Measurements from ENCODE around the gene VWC2.
A peak's percentile ranks its signal among the peaks of the same experiment; 100 is the strongest.
"Not testable (repeated sequence)": the region's sequence is repeated elsewhere in the genome, so short reads cannot be mapped to it uniquely, and the experiment has no call there.

VWC2 gene

DNA sequence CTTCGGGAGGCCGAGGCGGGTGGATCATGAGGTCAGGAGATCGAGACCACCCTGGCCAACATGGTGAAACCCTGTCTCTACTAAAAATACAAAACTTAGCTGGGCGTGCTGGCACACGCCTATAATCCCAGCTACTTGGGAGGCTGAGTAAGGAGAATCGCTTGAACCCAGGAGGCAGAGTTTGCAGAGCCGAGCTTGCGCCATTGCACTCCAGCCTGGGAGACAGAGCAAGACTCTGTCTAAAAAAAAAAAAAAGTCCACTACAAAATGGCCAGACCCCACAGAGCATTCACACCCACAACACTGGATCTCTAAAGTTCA, 78.1 kb downstream of the VWC2 start:
- not testable (repeated sequence) for DNase-seq (ENCODE audit: low read depth)

DNA sequence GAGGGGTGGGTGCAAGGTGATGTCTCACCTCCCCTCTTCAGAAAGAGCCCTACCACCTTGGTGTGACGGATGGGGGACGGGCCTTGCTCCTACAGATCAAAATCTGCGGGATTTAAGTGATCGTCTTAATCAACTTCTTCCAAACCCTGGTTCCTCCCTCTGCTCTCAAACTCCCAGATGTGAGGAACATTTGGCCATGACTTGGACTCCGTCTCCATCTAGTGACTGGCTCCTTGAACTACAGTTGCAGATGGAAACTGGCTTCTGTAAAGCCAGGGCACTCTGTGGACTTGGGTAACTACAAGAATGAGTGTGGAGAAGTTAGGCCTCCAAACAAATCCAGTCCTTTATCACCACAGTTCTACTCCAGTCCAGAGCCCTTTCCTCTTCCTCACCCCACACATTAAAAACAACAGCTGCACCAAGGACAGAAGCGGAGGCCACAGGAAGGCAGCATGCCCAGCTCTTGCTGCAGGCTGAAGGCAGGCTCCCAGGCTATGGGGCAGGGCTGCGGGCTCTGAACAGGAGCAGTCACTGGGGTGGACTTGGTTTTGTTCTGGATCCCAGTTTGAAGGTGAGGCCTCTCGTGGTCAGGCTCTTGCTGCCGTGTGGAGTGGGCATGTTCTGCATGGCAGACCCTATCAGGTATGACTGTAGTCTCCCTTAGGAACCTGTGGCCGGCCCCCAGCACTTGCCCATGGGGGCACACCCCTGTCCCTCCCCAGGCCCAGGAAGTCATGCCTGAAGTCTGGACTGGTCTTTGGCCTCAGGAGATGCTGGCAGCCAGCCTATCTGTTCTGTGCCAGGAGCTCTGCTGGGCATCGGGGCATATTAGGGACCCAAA, 79.4 kb downstream of the VWC2 start:
- peak; percentile 10 for DNase-seq (ENCODE audit: low read depth)

DNA sequence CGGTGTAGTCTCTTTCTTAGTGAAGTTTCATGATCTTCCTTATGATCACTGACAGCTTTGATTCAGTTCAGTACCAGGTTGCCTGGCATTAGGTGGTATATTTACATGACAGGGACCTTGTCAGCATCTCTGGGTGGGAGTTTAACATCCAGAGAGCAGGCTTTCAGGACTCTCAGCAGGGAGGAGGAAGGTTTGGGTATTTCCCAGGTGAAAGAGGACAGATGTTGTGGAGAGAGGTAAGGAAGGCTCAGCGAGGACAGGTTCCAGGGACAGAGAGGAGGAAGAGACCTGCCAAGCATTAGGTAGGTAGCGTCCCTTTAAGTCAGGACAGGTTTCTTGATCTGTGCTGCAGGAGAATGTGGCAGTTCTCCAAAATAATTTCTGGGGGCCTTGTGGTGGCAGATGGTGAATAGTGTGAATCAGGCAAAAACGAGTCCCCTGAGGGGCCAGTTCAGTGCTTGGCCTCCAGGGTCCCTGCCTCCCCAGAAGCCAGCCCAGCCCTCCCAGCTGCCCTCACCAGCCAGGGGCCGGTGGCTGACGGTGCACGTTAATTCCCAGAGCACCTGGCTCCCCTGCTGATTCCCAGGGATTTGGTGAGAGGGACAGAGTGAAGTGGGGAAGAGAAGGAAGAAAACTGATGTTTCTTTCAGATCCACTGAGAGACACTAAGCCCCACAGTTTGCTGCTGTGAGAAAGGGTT, 82.0 kb downstream of the VWC2 start:
- no peak for DNase-seq (ENCODE audit: low read depth)

DNA sequence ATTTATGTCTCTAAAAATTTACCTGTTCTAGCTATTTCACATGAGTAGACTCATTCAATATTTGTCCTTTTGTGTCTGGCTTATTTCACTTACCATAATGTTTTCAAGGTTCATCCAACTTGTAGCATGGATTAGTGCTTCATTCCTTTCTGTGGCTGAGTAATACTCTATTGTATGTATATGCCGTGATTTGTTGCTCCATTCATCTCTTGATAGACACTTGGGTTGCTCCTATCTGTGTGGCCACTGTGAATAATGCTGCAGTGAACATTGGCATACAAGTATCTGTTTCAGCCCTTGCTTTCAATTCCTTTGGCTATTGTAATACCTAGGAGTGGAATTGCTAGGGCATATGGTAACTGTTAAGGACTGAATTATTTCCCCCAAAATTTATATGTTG, 86.9 kb downstream of the VWC2 start:
- no peak for DNase-seq (ENCODE audit: low read depth)

DNA sequence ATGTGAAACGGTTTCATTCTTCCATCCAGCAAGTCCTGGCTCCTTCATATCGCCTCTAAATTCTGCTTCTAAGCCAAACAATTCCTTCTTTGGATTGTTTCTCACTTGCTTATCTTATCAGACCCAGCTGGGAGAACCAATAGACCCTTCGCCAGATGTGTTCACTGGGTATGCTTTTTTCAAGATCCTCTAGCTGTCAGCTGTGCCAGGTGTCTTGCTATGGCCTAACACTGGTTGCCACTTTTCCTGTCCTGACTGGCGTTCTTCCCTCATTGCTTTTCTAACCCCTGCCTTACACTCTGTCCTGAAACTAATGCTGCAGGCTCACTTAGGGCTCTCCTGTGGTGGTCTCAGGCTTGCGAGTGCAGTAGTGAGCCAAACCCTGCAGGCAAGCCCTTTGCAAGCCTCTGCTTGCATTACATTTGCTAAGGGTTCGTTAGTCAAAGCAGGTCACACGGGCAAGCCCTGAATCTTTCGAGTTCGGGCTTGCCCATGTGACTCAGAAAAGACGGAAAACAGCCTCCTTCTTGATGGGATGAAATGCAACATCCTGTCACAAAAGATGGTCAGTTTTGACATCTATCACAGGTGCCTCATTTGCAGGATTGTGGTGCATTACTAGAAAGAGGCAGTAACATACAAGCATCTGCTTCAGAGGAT, 92.8 kb downstream of the VWC2 start:
- no peak for DNase-seq (ENCODE audit: low read depth)

DNA sequence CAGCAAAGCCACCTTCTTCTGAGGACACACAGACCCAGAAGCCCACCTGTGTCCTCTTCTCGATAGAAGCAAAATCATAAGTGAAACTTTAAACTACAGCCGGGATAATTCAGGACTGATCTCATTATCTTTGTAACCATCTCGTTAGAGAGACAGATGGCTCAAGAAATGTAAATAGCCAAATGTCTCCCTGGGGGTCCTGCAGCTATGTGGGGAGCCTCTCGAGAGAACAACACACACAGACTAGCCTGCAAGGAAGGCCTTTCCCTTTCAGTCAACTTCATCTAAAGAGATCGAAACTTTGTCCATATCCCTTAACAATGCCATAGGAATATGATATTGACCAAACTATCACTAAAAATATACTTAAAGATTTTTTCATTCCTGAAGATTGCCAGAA, 93.5 kb downstream of the VWC2 start:
- DNase-seq (ENCODE audit: low read depth) = no peak

DNA sequence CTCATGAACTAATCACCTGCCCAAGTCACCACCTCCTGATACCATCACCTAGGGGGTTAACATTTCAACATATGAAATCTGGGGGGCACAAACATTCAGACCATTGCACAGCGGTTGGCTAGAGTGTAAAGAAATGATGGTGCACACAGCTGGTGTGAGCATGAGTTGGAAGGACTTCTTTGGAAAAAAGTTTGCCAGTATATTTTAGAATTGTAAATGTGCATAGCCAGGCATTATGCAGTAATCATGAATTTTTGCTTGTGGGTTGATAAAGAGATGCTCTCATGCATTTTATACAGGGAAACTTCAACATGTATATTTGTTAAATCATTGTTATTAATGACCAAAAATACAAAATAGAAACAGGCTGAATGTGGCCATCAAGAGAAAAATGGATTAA, 100.0 kb downstream of the VWC2 start:
- no peak for DNase-seq (ENCODE audit: low read depth)

DNA sequence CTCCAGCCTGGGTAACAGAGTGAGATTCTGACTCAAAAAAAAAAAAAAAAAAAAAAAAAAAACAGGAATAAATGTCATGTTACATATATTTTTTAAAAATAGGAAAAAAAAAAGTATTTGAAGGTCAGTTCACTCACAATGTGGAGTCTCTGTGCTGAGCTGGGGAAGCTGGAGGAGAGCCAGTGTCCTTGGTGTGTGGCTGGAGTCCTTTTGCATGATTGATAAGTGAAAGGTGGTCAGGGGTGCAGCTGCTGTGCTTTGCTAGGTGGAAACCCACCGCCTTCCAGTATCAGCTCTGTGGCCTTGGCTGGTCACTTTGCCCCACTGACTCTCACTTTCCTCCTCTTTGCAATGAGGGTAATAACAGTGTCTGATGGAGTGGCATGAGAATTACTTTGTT, 101.9 kb downstream of the VWC2 start:
- no peak for DNase-seq (ENCODE audit: low read depth)

DNA sequence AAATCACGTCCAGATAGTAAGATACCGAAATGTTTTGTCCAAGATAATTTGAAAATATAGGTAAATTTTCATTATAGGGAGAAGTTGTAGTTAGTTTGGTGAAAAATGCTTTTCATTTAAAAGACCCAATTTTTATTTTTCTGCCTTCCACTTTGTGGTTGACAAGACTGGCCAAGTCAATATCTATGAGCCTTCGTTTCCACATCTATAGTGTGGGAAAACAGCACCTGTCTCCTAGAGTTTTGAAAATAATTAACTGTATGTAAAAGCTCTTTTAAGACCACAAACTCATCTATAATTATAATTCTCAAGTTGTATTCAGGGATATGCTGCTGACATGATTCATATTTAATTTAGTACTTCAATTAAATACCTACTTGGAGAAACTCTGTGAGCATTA, 102.8 kb downstream of the VWC2 start:
- DNase-seq (ENCODE audit: low read depth) = no peak

DNA sequence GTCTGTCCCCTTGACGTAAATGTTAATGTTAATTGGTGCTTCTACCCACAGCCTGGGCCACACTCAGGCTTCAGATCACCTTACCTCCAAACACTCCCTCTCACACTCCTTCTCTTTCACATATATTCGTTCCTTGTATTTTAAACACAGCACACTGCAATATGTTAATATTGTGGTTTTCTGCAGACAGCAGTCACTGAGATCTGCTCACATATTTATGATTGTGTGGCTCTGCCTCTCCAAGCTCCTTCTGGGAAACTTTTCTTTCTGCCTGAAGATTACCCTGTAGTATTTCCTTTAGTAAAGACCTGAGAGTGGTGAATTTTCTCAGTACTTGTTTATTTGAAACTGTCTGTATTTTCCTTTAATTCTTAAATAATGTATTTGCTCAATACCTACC, 104.7 kb downstream of the VWC2 start:
- DNase-seq (ENCODE audit: low read depth) = no peak

DNA sequence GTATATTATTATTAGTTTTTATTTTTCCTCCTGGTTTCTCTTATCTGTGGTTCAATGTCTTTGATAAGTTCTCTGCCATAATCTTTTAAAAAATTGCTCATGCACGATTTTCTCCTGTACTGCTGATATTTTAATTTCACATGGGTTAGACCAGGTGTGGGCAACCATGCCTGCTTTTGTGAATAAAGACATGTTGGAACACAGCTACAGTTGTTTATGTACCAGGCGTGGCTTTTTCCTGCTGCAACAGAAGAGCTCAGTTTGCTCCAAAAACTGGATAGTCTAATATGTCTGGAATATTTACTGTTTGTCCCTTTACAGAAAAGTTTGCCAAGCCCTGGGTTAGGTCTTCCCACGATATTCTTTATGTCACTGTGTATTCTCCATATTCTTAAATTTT, 105.2 kb downstream of the VWC2 start:
- DNase-seq (ENCODE audit: low read depth) = no peak

DNA sequence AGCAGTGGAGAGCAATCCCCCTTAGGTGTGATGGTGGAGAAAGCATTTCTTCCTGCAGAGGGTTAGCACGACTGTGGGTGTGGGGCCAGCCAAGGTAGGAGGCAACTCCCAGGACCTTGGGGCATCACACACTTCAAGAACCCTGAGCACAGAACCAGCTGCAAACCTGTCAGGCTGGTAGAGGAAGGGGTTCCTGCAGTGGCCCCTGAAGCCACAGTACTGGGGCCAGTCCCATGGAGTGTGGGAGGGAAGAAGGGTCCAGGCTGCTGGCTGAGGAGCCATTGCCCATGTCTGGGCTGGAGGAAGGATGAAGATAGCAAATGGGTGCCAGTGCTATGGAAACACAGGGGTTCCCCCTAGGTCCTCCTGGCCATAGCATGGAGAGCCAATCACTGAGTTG, 110.5 kb downstream of the VWC2 start:
- DNase-seq (ENCODE audit: low read depth) = no peak

DNA sequence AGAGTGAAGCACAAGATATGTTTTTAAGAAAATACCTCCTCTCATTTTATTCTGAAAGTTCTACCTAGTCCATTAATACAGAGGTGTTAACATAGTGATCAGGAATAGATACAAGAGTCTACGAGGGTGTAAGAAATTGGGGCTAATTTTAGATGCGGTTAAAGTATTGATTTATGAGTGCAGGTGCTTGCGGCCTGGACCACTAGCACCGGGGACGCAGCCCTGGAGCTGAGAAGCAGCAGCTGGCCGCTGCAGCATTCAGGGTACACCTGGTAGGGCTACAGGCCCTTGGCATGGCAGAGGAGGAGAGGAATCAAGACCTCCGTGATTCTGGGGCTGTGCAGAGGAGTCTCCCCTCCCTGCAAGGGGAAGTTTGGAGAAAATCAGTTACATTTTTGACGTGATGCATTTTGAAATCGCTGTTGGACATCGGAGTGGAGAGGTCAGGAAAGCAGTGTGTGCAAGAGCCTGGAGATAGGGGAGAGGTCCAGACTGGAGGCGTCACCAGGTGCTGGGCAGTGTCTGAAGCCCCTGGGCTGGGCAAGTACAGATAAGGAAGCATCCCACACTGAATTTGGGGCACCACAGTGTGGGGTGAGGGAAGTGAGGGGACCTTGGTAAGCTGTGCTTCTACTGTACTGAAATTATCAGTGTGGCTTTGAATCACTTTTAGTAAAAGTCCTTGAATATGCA, 112.3 kb downstream of the VWC2 start:
- DNase-seq (ENCODE audit: low read depth) = no peak

DNA sequence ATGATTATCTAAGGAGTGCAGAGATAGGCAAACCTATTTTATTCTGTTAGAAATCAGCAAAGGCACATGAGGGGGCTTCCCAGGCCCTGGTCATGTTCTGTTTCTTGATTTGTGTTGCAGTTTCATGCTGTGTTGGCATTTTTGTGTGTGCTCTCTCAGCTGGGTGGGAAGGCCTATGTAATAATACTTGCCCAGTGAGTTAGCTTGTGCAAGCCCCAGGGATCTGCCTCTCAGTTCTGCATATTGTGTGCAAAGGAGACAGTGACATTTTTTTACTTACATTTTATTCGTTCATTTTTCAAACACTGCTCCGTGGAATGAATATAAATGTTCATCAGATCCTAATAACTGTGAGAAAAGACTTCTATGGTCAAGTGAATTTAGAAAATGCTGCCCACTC, 119.0 kb downstream of the VWC2 start:
- DNase-seq (ENCODE audit: low read depth) = no peak

DNA sequence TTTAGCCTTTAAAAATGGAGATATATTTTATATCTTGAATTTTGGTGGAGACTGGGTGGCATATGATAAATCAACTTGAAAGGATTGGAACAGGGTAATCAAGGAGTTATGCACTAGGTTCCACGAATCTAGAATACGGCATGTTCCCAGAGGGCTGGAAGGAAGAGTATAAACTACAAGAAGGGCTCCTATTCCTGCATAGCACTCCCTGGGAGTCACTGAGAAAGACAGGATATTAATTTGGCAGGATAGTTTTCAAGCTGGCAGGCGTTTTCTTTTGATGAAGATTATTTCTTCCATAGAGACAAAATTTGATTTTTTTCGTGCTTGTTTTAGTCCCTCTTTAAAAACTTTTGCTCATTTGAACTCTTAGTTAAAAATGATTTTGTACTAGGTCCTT, 119.7 kb downstream of the VWC2 start:
- no peak for DNase-seq (ENCODE audit: low read depth)

DNA sequence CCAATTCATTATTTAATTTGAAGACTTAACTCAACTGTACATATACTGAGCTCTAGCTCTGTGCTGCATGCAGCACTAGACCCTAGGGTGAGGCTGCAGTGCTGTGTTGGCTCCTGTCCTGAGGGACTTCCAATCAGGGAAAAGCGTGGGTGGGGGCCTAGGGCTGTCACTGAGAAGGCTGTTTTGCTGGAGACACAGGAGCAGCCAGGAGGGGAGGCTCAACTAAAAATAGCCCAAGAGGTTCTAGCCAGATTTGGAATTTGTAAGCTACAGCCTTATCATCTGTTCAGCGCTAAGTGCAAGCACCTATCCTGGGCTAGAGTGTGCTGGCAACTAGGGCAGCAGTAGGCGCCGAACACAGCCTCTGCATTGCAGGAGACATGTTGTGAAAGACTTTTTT, 121.1 kb downstream of the VWC2 start:
- DNase-seq (ENCODE audit: low read depth) = no peak

DNA sequence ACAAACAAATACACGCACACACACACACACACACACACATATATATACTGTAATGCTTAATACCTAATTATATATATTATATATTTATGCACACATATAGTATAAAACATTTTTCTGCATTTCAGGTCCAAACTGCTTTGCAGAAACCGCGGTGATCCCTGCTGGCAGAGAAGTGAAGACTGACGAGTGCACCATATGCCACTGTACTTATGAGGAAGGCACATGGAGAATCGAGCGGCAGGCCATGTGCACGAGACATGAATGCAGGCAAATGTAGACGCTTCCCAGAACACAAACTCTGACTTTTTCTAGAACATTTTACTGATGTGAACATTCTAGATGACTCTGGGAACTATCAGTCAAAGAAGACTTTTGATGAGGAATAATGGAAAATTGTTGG, 138.5 kb downstream of the VWC2 start:
- no peak for DNase-seq (ENCODE audit: low read depth)

DNA sequence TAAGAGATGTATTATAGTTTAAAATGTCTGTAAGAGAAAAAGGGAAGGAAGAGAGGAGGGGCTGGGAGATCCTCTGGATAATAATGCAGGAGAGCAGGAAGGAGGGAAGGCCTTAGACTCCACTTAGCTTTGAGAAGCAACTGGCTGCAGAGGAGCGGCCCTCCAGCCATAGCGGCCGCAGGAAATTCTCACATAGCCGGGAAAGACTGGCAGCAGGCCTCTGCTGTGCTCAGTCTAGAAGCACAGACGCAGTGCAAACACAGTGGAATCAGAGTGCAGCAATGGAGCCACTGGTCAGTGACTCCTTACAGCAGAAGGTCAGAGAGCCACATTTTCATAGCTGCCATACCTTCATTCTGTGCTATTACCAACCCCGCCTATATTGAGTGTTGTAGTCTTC, 153.3 kb downstream of the VWC2 start:
- no peak for DNase-seq (ENCODE audit: low read depth)

DNA sequence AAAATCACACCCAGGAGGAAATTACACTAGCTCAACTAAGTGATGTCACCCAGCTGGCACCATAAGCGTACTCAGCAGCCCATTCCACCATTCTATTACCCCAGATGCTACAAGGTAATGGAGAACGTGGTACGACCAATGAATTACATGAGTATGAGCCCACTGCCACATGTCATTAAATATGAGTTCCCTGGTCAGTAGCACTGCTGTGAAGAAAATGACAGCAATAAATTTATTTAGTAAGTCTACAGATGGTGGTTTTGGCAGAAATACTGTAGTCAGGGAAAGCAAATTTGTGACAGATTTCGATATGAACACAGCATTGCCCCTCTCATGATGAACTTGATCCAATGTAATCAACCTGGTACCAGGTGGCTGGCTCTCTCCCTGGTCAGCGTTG, 154.2 kb downstream of the VWC2 start:
- DNase-seq (ENCODE audit: low read depth) = no peak

DNA sequence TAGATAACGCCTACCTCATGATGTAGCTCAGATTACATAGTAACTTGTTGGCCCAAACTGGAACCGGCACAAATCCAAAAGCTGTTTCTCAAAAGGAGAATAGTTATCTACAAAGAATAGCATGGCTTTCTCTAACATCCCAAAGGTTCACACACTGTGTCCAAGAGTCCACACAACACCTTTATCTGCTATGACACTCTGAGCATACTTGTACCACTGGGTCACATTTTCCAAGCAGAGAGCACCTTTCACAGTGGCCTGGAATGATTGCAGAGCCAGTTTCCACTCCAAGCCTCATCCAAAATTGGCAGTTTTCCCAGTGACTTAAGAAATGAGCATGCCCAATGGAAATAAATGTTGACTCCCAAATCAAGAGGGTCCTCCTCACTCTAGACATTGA, 155.3 kb downstream of the VWC2 start:
- no peak for DNase-seq (ENCODE audit: low read depth)

DNA sequence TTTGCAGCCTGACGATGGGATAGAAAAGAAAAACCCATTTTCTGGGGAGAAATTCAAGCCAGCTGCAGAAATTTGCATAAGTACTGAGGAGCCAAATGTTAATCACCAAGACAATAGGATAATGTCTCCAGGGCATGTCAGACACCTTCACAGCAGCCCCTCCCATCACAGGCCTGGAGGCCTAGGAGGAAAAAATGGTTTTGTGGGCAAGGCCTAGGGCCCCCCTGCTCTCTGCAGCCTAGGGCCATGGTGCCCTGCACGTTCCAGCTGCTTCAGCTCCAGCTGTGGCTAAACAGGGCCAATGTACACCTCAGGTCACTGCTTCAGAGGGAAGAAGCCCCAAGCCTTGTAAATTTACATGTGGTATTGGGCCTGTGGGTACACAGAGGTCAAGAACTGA, 158.2 kb downstream of the VWC2 start:
- DNase-seq (ENCODE audit: low read depth) = no peak

DNA sequence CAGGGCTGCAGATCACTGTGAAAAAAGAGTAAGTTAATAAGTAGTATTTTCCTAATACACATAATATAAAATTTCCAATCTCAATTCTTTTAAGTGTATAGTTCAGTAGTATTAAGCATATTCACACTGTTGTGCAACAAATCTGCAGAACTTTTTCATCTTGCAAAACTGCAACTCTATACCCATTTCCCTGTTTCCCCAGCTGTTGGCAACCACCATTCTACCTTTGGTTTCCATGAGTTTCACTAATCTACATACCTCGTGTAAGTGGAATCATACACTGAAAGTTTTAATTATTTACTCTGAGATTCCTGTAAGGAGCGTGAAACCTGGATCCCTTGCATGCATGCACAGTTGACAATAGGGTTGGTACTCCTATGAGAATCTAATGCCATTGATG, 164.2 kb downstream of the VWC2 start:
- DNase-seq (ENCODE audit: low read depth) = no peak
